Measurements from ENCODE around the gene SLC15A3. TPM values are rescaled to one million over a fixed set of nuclear protein-coding genes. Genes with fewer than 3 reads are reported as not detected.

Gene SLC15A3
- polyA plus RNA-seq, 1 of the 3 experiments (the other 2 are of a cell fraction), result not detected

DNA sequence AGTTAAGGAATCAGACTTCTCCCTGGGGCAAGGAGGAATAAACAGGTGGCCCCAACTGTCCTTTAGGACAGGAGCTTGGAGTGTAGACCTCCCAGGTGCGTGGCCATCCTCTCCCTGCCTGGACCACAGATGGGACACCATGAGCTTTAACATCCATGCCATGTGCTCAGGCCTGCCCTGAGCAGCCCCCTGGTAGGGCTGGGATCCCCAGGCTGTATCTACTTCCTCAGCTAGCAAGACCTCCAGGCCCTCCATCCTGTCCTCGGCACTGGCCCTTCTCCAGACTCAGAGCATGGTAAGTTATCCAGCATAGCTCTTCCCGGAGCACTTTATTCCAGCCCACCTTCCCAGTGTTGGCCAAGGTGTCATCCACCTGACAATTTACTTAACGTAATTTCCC lies 25.2 kb upstream of the SLC15A3 start:
- Histone ChIP-seq H3K36me3 (replicated peaks in 1 of 2; ENCODE audit: control insufficient read depth in 1 of 2, insufficient read depth in 2 of 2, low read length in 1 of 2) (no peaks in the 10 kb centered on the region), H3F3A (replicated peaks; ENCODE audit: insufficient read depth) (no peaks in the 10 kb centered on the region), H3K79me2 (ENCODE audit: insufficient read depth) (no peaks in the 10 kb centered on the region), H3K4me1 (ENCODE audit: control insufficient read depth in 1 of 2, insufficient read depth in 2 of 2, low read depth in 1 of 2, low read length in 1 of 2) (peaks cover 0 to 23% of the 10 kb centered on the region in 2 experiments; a peak in 1 of 4 replicates), H3K4me2 (no peak overlapping the region), H3K9ac (no peak overlapping the region), H3K4me3 (ENCODE audit: low read depth in 2 of 2, low read length in 1 of 2) (no peak overlapping the region), H2AFZ (ENCODE audit: low read depth) (no peak overlapping the region), H3K27ac (ENCODE audit: low read depth in 2 of 2, low read length in 1 of 2) (no peak overlapping the region), H4K20me1 (ENCODE audit: insufficient read depth) (no peaks in the 10 kb centered on the region), H3K27me3 (ENCODE audit: insufficient read depth) (no peaks in the 10 kb centered on the region; the same call in 1 of the 2 replicates), H3K9me2 (no peaks in the 10 kb centered on the region), H3K9me3 (no peaks in the 10 kb centered on the region)
- POLR2A ChIA-PET, result no interaction called here
- 58% methylated on average over 4 of the region's 4 CpGs for WGBS (ENCODE audit: low lambda C conversion rate)
- CTCF ChIA-PET, result interaction anchor here (0.7 kb wide), 1 partner anchor 146 kb away, joined by 3 read pairs; no protein-coding TSS in a partner anchor
- no peak for DNase-seq
- TF ChIP-seq, protein P1, sequence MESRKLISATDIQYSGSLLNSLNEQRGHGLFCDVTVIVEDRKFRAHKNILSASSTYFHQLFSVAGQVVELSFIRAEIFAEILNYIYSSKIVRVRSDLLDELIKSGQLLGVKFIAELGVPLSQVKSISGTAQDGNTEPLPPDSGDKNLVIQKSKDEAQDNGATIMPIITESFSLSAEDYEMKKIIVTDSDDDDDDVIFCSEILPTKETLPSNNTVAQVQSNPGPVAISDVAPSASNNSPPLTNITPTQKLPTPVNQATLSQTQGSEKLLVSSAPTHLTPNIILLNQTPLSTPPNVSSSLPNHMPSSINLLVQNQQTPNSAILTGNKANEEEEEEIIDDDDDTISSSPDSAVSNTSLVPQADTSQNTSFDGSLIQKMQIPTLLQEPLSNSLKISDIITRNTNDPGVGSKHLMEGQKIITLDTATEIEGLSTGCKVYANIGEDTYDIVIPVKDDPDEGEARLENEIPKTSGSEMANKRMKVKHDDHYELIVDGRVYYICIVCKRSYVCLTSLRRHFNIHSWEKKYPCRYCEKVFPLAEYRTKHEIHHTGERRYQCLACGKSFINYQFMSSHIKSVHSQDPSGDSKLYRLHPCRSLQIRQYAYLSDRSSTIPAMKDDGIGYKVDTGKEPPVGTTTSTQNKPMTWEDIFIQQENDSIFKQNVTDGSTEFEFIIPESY (IDR thresholded peaks at IDR 0.05; ENCODE audit: borderline replicate concordance, low read depth), result no peak
- no peak for TF ChIP-seq RFX5 (IDR thresholded peaks at IDR 0.05; ENCODE audit: low read length)
- TF ChIP-seq NFIC (IDR thresholded peaks at IDR 0.05; ENCODE audit: borderline replicate concordance), result no peak
- TF ChIP-seq, protein P2, sequence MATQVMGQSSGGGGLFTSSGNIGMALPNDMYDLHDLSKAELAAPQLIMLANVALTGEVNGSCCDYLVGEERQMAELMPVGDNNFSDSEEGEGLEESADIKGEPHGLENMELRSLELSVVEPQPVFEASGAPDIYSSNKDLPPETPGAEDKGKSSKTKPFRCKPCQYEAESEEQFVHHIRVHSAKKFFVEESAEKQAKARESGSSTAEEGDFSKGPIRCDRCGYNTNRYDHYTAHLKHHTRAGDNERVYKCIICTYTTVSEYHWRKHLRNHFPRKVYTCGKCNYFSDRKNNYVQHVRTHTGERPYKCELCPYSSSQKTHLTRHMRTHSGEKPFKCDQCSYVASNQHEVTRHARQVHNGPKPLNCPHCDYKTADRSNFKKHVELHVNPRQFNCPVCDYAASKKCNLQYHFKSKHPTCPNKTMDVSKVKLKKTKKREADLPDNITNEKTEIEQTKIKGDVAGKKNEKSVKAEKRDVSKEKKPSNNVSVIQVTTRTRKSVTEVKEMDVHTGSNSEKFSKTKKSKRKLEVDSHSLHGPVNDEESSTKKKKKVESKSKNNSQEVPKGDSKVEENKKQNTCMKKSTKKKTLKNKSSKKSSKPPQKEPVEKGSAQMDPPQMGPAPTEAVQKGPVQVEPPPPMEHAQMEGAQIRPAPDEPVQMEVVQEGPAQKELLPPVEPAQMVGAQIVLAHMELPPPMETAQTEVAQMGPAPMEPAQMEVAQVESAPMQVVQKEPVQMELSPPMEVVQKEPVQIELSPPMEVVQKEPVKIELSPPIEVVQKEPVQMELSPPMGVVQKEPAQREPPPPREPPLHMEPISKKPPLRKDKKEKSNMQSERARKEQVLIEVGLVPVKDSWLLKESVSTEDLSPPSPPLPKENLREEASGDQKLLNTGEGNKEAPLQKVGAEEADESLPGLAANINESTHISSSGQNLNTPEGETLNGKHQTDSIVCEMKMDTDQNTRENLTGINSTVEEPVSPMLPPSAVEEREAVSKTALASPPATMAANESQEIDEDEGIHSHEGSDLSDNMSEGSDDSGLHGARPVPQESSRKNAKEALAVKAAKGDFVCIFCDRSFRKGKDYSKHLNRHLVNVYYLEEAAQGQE (IDR thresholded peaks at IDR 0.05; ENCODE audit: low read depth, low read length), result no peak
- no peak for TF ChIP-seq RAD21 (IDR thresholded peaks at IDR 0.05; ENCODE audit: low read length)
- no peak for TF ChIP-seq TAF1 (IDR thresholded peaks at IDR 0.05; ENCODE audit: borderline replicate concordance, low read depth, low read length)
- TF ChIP-seq RXRA (IDR thresholded peaks at IDR 0.05; ENCODE audit: borderline replicate concordance, low read depth), result no peak
- TF ChIP-seq EZH2phosphoT487 (IDR thresholded peaks at IDR 0.05; ENCODE audit: borderline replicate concordance, low read depth), result no peak
- TF ChIP-seq FOSL2 (IDR thresholded peaks at IDR 0.05; ENCODE audit: borderline replicate concordance, low read depth), result no peak
- no peak for TF ChIP-seq NRF1 (IDR thresholded peaks at IDR 0.05; ENCODE audit: low read depth, low read length)

DNA sequence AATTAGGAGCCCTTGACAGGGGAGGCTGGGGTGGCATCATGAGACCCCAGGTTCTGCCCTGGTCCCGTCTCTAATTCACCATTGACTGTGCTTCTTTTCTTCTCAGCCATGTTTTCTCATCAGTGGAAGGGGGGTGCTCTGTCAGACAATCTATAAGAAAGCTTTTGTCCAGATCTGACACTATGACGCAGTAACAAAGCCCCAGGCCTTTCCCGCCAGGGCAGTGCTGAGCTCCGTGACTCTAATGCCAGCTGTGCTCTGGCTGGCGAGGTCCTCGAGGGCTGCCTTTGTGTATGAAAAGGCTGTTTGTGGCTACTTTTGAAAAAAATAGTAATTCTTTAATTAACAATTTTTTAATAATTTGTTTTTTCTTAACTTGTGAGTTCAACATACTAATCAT lies 22.8 kb upstream of the SLC15A3 start:
- no peak overlapping the region for H3K4me2 ChIP-seq
- WGBS (ENCODE audit: low lambda C conversion rate), result 72% methylated on average over 6 of the region's 6 CpGs
- H3K79me2 ChIP-seq (ENCODE audit: insufficient read depth), result no peaks in the 10 kb centered on the region
- no peaks in the 10 kb centered on the region for H3K9me3 ChIP-seq
- H3K9ac ChIP-seq, result no peak overlapping the region
- peak; percentile 41 for DNase-seq
- ChIA-PET POLR2A (no interaction called here), CTCF (interaction anchor here (0.6 kb wide), 1 partner anchor 92 kb away, joined by 3 read pairs; no protein-coding TSS in a partner anchor)
- no peak overlapping the region for H3K4me3 ChIP-seq (ENCODE audit: low read depth in 2 of 2, low read length in 1 of 2)
- peaks cover 0 to 23% of the 10 kb centered on the region in 2 experiments; a peak in 1 of 4 replicates for H3K4me1 ChIP-seq (ENCODE audit: control insufficient read depth in 1 of 2, insufficient read depth in 2 of 2, low read depth in 1 of 2, low read length in 1 of 2)
- no peak overlapping the region for H2AFZ ChIP-seq (ENCODE audit: low read depth)
- H3K27ac ChIP-seq (ENCODE audit: low read depth in 2 of 2, low read length in 1 of 2), result no peak overlapping the region
- H3K27me3 ChIP-seq (ENCODE audit: insufficient read depth), result peaks cover under 1% of the 10 kb centered on the region; the same call in 1 of the 2 replicates
- no peaks in the 10 kb centered on the region for H3K36me3 ChIP-seq (replicated peaks in 1 of 2; ENCODE audit: control insufficient read depth in 1 of 2, insufficient read depth in 2 of 2, low read length in 1 of 2)
- H3F3A ChIP-seq (replicated peaks; ENCODE audit: insufficient read depth), result no peaks in the 10 kb centered on the region
- no peaks in the 10 kb centered on the region for H3K9me2 ChIP-seq
- H4K20me1 ChIP-seq (ENCODE audit: insufficient read depth), result no peaks in the 10 kb centered on the region
- TF ChIP-seq, protein P3, sequence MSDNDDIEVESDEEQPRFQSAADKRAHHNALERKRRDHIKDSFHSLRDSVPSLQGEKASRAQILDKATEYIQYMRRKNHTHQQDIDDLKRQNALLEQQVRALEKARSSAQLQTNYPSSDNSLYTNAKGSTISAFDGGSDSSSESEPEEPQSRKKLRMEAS (IDR thresholded peaks at IDR 0.05; ENCODE audit: low read depth), result no peak
- no peak for TF ChIP-seq FOXJ3 (CRISPR knock-in tag; IDR thresholded peaks at IDR 0.05)
- no peak for TF ChIP-seq TEAD4 (IDR thresholded peaks at IDR 0.05; ENCODE audit: borderline replicate concordance, insufficient read depth)
- no peak for TF ChIP-seq GABPA (IDR thresholded peaks at IDR 0.05; ENCODE audit: low read depth)
- no peak for TF ChIP-seq MEF2A (IDR thresholded peaks at IDR 0.05; ENCODE audit: borderline replicate concordance, low read depth)
- no peak for TF ChIP-seq SIN3A (IDR thresholded peaks at IDR 0.05; ENCODE audit: borderline replicate concordance, low read depth, low read length)
- no peak for TF ChIP-seq EP300 (IDR thresholded peaks at IDR 0.05; ENCODE audit: borderline replicate concordance in 1 of 2, low read depth in 1 of 2, low read length in 1 of 2)
- TF ChIP-seq, protein P4, sequence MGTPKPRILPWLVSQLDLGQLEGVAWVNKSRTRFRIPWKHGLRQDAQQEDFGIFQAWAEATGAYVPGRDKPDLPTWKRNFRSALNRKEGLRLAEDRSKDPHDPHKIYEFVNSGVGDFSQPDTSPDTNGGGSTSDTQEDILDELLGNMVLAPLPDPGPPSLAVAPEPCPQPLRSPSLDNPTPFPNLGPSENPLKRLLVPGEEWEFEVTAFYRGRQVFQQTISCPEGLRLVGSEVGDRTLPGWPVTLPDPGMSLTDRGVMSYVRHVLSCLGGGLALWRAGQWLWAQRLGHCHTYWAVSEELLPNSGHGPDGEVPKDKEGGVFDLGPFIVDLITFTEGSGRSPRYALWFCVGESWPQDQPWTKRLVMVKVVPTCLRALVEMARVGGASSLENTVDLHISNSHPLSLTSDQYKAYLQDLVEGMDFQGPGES (IDR thresholded peaks at IDR 0.05; ENCODE audit: low read depth, low read length), result no peak
- TF ChIP-seq, protein P5, sequence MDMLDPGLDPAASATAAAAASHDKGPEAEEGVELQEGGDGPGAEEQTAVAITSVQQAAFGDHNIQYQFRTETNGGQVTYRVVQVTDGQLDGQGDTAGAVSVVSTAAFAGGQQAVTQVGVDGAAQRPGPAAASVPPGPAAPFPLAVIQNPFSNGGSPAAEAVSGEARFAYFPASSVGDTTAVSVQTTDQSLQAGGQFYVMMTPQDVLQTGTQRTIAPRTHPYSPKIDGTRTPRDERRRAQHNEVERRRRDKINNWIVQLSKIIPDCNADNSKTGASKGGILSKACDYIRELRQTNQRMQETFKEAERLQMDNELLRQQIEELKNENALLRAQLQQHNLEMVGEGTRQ (IDR thresholded peaks at IDR 0.05; ENCODE audit: borderline replicate concordance, low read depth, low read length), result no peak
- TF ChIP-seq RCOR1 (IDR thresholded peaks at IDR 0.05; ENCODE audit: low read length), result no peak
- no peak for TF ChIP-seq RFX5 (IDR thresholded peaks at IDR 0.05; ENCODE audit: low read length)

All from SK-N-SH (cell line).